GM19043 (cell line): ENCODE results near the gene SULT1A1.
"Not testable (repeated sequence)": the region's sequence is repeated elsewhere in the genome, so short reads cannot be mapped to it uniquely, and the experiment has no call there.

ENCODE experiments used
- ATAC-seq: cut with Tn5 transposase; IDR thresholded peaks from one replicate; pipeline ENCODE4 v1.9.1; 2021; ENCODE audit warnings: low read depth; ENCODE audit not compliant: unreplicated experiment

The SULT1A1 gene

DNA sequence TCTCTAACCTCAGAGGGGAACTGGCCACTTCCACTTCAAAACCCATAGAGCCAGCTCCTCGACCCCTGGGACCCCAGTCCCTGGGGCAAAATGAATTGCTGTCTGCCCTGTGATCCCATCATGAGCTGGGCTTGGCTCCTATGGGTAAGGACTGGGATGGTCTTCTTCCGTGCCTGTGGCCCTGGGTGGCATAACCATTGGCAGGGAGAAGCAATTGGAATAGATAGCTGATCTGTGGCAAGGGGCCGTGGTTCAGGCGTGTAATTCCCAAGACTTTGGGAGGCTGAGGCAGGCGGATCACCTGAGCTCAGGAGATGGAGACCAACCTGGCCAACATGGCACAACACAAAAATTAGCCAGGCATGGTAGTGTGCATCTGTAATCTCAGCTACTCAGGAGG is 17.3 kb downstream of the SULT1A1 start:
- ATAC-seq: no peak

DNA sequence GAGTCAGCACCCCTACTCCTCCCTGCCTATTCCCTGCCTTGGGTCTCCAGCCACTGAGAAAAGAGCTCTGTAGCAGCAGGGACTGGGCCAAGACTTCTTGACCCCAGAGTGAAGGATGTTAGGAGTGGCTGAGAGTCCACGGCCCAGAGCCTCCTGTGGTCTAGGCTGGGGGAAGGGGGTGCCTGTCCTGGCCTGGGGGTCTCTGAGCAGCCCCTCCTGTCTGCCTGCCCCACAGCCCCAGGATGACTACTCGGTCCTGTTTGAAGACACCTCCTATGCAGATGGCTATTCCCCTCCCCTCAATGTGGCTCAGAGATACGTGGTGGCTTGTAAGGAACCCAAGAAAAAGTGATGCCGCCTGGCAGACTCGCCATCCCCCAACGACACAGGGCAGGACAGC is 18.5 kb downstream of the SULT1A1 start:
- ATAC-seq: no peak

DNA sequence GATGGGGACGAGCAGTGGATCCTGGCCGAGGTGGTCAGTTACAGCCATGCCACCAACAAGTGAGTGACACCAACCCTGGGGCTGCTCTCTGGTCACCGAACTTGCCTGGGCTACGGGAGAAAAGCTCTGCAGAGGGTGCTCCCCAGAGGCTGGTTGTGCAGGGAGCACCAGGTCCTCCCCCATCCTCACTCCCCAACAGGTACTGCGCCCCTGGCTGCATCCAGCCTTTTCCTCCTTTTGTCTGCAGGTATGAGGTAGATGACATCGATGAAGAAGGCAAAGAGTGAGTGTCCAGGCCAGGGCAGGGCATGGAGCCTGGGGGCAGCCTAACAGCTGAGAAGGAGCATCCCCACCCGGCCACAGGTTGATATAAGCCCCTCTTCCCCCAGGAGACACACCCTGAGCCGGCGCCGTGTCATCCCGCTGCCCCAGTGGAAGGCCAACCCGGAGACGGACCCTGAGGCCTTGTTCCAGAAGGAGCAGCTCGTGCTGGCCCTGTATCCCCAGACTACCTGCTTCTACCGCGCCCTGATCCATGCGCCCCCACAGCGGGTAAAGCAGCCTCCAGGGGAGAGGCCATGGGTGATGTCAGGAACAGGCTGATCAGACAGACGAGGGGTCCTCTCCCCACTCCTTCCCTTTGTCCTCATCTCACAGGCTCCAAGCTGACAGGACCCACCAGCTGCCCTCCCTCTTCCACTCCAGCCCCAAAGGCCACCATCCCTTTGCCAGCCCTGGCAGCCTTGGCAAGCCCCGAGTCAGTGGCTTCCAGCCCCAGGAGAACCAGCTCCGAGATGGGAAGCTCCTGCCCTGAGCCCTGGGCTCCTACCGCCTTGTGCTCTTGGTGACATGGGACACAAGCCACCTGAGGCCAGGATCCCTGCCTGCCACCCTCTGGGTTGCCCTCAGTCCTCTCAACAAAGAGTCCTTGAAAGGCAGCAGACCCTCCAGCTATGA is 19.2 kb downstream of the SULT1A1 start:
- no peak for ATAC-seq

GRCh38 chr16:28589930-28590329 is 19.9 kb downstream of the SULT1A1 start:
- no peak for ATAC-seq

DNA sequence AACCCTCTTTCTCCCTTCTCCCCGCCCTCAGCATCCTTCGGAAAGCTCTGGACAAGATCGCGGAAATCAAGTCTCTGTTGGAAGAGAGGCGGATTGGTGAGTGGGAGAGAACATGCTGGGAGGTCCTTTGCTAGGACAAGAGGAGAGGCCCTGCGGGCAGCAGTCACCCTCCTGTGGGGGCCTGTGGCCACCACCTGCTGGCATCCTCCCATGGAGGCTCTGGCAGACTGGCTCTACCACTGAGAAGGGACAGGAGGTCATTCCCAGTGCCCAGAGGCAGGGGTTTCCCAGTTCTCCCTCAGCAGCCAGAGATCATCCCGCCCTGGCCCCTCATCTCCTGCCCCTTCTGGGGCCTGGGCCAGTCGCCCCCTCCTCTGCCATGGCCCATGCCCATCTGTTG is 20.8 kb downstream of the SULT1A1 start:
- ATAC-seq: no peak

DNA sequence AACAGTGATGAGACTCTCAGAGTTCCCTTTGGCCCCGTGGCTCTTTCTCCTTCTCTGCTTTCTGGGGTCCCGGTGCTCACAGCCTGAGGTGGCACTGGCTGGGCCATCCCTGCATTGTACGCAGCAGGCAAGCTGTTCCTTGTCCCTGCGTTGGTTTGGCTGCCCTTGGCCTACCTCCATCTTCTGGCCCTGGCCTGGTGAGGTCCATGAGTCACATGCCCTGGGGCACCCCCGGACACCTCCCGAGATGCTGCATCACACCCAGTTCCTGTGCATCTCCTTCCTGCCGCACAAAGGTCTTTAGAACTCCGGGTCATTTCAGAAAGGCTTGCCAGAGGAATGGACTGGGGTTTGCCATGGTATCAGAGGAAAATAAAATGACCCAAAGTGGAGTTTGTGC is 22.5 kb downstream of the SULT1A1 start:
- no peak for ATAC-seq

- no peak for ATAC-seq
Observed at GRCh38 chr16:28586466-28586865, 23.4 kb downstream of the SULT1A1 start.

GRCh38 chr16:28585674-28586073 is 24.2 kb downstream of the SULT1A1 start:
- ATAC-seq: no peak

GRCh38 chr16:28580726-28581315 is 29.0 kb downstream of the SULT1A1 start:
- no peak for ATAC-seq

DNA sequence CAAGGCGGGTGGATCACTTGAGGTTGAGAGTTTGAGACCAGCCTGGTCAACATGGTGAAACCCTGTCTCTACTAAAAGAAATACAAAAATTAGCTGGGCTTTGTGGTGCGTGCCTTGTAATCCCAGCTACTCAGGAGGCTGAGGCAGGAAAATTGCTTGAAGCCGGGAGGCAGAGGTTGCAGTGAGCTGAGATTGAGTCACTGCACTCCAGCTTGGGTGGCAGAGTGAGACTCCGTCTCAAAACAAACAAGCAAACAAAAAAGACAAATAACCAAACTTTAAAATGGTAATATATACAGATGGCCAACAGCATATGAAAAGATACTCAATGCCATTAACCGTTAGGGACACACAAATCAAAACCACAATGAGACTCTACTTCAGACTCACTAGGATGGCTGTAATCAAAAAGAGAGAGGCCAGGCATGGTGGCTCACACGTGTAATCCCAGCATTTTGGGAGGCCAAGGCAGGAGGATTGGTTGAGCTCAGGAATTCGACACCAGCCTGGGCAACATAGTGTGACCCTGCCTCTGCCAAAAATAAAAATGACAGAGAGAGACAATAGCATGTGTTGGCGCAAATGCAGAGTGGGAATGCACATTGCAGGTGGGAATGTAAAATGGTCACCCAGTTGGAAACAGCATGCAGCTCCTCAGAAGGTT is 34.3 kb downstream of the SULT1A1 start:
- ATAC-seq: no peak

- ATAC-seq: no peak
Observed at GRCh38 chr16:28574925-28575324, 34.9 kb downstream of the SULT1A1 start.

- no peak for ATAC-seq
Observed at GRCh38 chr16:28573738-28574718, 35.8 kb downstream of the SULT1A1 start.

DNA sequence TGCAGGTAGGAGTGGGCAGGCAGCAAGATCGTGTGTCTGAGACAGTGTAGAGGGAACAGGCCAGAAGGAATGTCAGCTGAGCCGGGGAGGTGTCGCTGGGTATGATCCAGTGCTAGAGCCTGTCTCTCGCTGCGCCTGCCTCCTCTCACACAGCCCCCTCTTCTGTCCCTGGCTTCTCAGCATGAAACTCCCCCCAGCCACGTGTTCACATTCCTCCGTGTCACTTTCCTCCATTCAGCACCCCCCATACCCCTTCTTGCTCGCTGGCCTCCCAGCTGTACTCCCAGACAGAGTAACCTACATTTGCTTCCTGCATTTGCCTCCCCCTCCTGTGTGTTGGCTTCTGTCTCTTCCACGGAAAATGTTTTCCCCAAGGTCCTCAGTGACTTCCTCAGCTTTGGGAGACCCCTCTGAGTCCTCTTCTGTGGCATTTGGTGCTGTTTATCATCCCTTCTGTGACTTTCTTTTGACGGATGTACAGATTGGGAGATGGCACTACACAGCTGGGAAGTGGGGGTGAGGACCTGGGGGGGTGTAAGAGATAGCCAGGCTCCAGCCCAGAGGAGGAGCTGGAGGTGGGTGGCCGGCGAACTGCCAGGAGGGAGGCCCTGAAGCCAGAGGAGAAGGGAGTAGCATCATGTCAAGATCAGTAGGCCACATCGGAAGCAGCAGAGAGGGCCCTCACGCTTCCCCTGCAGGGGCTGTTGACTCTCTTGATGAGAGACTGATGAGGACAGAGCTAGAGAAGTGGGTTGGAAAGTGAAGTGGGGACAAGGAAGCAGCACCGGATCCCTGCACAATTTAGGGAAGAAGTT is 36.9 kb downstream of the SULT1A1 start:
- ATAC-seq: no peak

GRCh38 chr16:28569968-28570752 is 39.7 kb downstream of the SULT1A1 start:
- no peak for ATAC-seq

GRCh38 chr16:28569021-28569420 is 40.8 kb downstream of the SULT1A1 start:
- ATAC-seq: no peak

- no peak for ATAC-seq
Observed at GRCh38 chr16:28567292-28567691, 42.6 kb downstream of the SULT1A1 start.

- not testable (repeated sequence) for ATAC-seq
Observed at GRCh38 chr16:28566233-28566925, 43.5 kb downstream of the SULT1A1 start.

DNA sequence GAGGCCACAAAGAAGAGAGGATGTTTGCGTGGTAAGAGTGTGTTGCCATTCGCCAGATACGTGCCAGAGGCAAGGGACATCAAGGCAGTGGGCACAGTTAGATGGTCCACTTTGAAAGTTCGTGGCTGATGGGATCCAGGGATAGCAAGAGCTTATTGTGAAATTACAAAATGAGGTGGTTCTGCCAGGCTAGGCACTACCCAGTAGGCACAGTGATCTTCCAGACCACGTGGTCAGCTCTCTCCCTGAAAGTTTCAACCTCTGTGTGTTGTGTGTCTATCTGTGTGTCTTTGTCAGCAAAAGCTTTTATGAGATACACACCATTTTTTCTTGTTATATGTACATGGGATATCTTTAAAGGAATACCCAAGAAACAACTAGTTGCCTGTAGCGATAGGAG is 46.6 kb downstream of the SULT1A1 start:
- no peak for ATAC-seq
